Measurements from ENCODE around the gene NXPH4. TPM values are rescaled to one million over a fixed set of nuclear protein-coding genes. Genes with fewer than 3 reads are reported as not detected.

The NXPH4 gene
- total RNA-seq, 1 donor from 2014 or later, result 0.82 TPM

- H3K36me3 Mint-ChIP-seq (ENCODE audit: low read depth), result peaks cover 39% of the 10 kb centered on the region
Observed at GRCh38 chr12:57258977-57259970, 42.7 kb downstream of the NXPH4 start.

DNA sequence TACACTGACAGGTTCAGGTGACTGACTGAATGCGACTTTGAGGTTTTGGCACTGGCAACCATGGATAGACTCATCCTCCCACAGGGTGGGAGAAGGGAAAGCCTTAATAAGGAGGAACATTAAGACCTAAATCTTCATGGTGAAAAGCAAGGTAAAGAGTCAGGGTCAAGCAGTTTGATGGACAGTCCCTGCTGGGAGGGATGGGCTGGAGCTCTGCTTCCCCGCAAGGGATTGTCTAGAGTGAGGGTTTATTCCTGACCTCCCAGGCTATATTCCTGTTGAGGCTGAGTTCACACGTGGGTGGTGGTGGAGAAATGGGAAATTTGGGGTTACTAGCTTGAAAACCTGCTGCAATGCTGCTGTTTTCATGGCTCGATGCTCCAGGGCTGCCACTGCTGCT lies 43.8 kb downstream of the NXPH4 start:
- H3K27ac Mint-ChIP-seq, result no peak overlapping the region
- no peaks in the 10 kb centered on the region for H3K27me3 Mint-ChIP-seq (ENCODE audit: low read depth)
- no peak overlapping the region for H3K4me3 Mint-ChIP-seq (ENCODE audit: low read depth)
- H3K9me3 Mint-ChIP-seq, result no peaks in the 10 kb centered on the region
- H3K36me3 Mint-ChIP-seq (ENCODE audit: low read depth), result peaks cover 37% of the 10 kb centered on the region
- intact Hi-C loops (cut with micrococcal nuclease), result no loop called here
- H3K4me1 Mint-ChIP-seq (ENCODE audit: low read depth), result peaks cover 2% of the 10 kb centered on the region
- DNase-seq (ENCODE audit: low spot score), result no peak

More at GRCh38 chr12:57258977-57259970, 42.7 kb downstream of the NXPH4 start:
- peaks cover 2% of the 10 kb centered on the region for H3K4me1 Mint-ChIP-seq (ENCODE audit: low read depth)
- intact Hi-C loops (cut with micrococcal nuclease), result no loop called here
- H3K27ac Mint-ChIP-seq, result no peak overlapping the region
- no peak overlapping the region for H3K4me3 Mint-ChIP-seq (ENCODE audit: low read depth)
- no peak for DNase-seq (ENCODE audit: low spot score)
- no peaks in the 10 kb centered on the region for H3K9me3 Mint-ChIP-seq
- H3K27me3 Mint-ChIP-seq (ENCODE audit: low read depth), result no peaks in the 10 kb centered on the region

DNA sequence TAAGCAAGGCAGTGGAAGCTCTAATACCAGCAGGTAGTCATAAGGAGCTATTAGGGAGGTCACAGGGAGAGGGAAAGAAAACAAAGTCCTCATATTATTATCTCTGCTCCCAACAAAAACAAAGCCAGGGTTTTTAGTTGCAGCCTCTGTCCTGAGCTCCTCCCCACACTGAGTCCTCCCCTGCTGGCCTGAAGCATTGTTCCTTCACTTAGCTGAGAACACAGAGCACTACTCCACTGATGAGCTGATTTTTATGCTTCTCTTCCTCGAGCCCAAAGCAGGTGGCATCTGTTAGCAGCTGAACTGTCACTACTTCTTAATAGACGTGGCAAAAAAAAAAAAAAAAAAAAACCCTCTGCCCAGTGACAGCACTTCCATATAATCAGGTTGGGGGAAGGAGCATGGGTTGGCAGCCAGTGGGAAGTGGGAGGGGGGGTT lies 44.9 kb downstream of the NXPH4 start:
- H3K36me3 Mint-ChIP-seq (ENCODE audit: low read depth), result peaks cover 30% of the 10 kb centered on the region
- no peaks in the 10 kb centered on the region for H3K9me3 Mint-ChIP-seq
- H3K27ac Mint-ChIP-seq, result no peak overlapping the region
- no peaks in the 10 kb centered on the region for H3K27me3 Mint-ChIP-seq (ENCODE audit: low read depth)
- H3K4me1 Mint-ChIP-seq (ENCODE audit: low read depth), result peaks cover 2% of the 10 kb centered on the region
- no peak overlapping the region for H3K4me3 Mint-ChIP-seq (ENCODE audit: low read depth)
- intact Hi-C loops (cut with micrococcal nuclease), result no loop called here
- DNase-seq (ENCODE audit: low spot score), result no peak

- Mint-ChIP-seq H3K27me3 (ENCODE audit: low read depth) (no peaks in the 10 kb centered on the region), H3K4me3 (ENCODE audit: low read depth) (no peak overlapping the region), H3K36me3 (ENCODE audit: low read depth) (peaks cover 36% of the 10 kb centered on the region), H3K27ac (no peak overlapping the region), H3K4me1 (ENCODE audit: low read depth) (peaks cover 2% of the 10 kb centered on the region), H3K9me3 (no peaks in the 10 kb centered on the region)
- intact Hi-C loops (cut with micrococcal nuclease), result loop anchor here (2.0 kb wide), 1 partner anchor 201 kb away; no protein-coding TSS in a partner anchor
- no peak for DNase-seq (ENCODE audit: low spot score)
Observed at GRCh38 chr12:57262126-57262822, 45.7 kb downstream of the NXPH4 start.

DNA sequence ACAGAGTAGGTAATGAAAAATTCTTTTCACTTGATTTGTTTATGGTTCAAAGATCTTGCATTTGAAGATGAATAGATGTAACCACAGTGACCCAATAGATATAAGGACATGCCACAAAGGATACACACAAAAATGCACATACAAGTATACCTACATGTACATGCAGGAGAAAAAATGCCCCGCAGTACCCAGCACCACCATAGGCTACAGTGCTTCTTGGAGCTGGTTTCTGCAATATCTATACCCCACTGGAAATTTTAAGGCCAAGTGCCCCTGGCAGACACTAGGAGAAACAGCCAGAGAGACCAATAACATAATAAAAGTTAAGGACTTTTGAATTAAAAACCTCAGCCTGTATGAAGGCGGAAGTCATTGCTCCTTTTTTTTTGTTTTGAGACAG lies 46.5 kb downstream of the NXPH4 start:
- H3K36me3 Mint-ChIP-seq (ENCODE audit: low read depth), result peaks cover 39% of the 10 kb centered on the region
- H3K27me3 Mint-ChIP-seq (ENCODE audit: low read depth), result no peaks in the 10 kb centered on the region
- intact Hi-C loops (cut with micrococcal nuclease), result loop anchor here (2.0 kb wide), 1 partner anchor 200 kb away; no protein-coding TSS in a partner anchor
- DNase-seq (ENCODE audit: low spot score), result no peak
- no peak overlapping the region for H3K4me3 Mint-ChIP-seq (ENCODE audit: low read depth)
- H3K27ac Mint-ChIP-seq, result no peak overlapping the region
- no peaks in the 10 kb centered on the region for H3K9me3 Mint-ChIP-seq
- peaks cover 3% of the 10 kb centered on the region for H3K4me1 Mint-ChIP-seq (ENCODE audit: low read depth)

- intact Hi-C loops (cut with micrococcal nuclease), result no loop called here
- Mint-ChIP-seq H3K9me3 (no peaks in the 10 kb centered on the region), H3K27me3 (ENCODE audit: low read depth) (no peaks in the 10 kb centered on the region)
Observed at GRCh38 chr12:57266681-57267080, 50.1 kb downstream of the NXPH4 start.

GRCh38 chr12:57268264-57268663 lies 51.7 kb downstream of the NXPH4 start:
- intact Hi-C loops (cut with micrococcal nuclease), result no loop called here
- Mint-ChIP-seq H3K27me3 (ENCODE audit: low read depth) (no peaks in the 10 kb centered on the region), H3K36me3 (ENCODE audit: low read depth) (peaks cover 53% of the 10 kb centered on the region), H3K4me1 (ENCODE audit: low read depth) (peaks cover 7% of the 10 kb centered on the region), H3K9me3 (no peaks in the 10 kb centered on the region), H3K4me3 (ENCODE audit: low read depth) (no peak overlapping the region), H3K27ac (peak overlapping the region; percentile 54)
- DNase-seq (ENCODE audit: low spot score), result no peak

More at GRCh38 chr12:57266681-57267080, 50.1 kb downstream of the NXPH4 start:
- Mint-ChIP-seq H3K4me3 (ENCODE audit: low read depth) (no peak overlapping the region), H3K27ac (peak overlapping the region; percentile 38), H3K36me3 (ENCODE audit: low read depth) (peaks cover 49% of the 10 kb centered on the region), H3K4me1 (ENCODE audit: low read depth) (peaks cover 7% of the 10 kb centered on the region)
- DNase-seq (ENCODE audit: low spot score), result no peak

DNA sequence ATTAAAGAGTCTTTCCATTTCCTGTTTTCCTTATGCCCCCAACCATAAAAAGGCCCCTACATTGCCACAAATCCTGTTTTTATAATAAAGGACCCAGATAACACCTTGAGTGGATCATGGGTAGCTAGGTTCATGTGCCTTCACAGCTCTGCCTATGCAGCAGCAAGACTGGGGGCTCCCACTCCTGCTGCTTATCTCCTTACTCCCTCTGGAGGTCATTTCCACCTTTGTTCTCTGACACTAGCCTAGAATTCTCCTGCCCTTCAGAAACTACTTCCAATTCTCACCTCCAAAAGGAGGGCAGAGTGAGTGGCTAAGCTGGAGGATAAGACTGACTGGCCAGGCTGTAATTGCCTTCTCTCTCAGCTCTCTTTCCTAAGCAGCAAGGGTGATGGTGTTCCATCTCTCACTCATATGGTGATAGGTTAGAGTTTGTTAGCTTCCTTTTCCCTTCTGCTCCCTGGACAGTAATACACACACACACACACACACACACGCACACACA lies 54.4 kb downstream of the NXPH4 start:
- H3K4me1 Mint-ChIP-seq (ENCODE audit: low read depth), result peaks cover 9% of the 10 kb centered on the region
- H3K9me3 Mint-ChIP-seq, result no peaks in the 10 kb centered on the region
- peaks cover 67% of the 10 kb centered on the region for H3K36me3 Mint-ChIP-seq (ENCODE audit: low read depth)
- no peaks in the 10 kb centered on the region for H3K27me3 Mint-ChIP-seq (ENCODE audit: low read depth)
- H3K4me3 Mint-ChIP-seq (ENCODE audit: low read depth), result no peak overlapping the region
- DNase-seq (ENCODE audit: low spot score), result no peak
- H3K27ac Mint-ChIP-seq, result no peak overlapping the region
- intact Hi-C loops (cut with micrococcal nuclease), result no loop called here

DNA sequence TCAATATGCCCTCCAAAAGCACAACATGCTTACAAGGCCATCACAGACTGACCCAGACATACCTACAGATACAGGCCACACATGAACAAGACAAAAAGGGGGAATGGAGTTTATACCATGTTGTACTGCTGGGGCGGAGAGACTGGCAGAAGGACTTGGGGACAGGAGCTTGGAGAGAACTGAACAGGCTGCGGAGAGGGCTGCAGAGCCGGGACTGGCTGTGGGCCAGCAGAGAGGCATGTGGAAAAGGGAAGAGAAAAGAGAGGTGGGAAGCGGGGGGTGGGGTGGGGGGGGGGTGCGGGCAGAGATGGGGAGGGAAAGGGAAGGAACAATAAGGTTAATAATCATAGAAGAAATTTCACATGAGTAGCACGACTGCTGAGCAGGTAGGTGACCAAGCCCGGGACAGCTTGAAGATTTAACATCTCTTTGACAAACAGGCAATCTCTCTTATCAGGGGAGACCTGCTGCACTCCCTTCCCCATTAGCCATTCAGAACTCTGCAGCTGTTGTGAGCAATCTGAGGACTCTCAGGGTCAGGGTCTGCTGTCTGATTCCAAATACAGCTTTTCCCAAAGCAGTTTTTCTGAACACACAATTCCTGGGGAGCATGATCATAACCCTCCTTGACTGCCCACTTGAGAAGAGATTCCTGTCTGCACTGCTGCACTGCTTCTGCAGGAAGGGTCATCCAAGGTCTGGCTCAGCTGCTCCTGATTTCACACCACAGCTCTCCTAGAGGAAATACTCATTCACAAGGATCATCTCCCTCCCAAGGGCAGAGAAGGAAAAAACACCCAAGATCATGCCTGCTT lies 56.0 kb downstream of the NXPH4 start:
- peaks cover 67% of the 10 kb centered on the region for H3K36me3 Mint-ChIP-seq (ENCODE audit: low read depth)
- peaks cover 9% of the 10 kb centered on the region for H3K4me1 Mint-ChIP-seq (ENCODE audit: low read depth)
- no peaks in the 10 kb centered on the region for H3K9me3 Mint-ChIP-seq
- intact Hi-C loops (cut with micrococcal nuclease), result no loop called here
- DNase-seq (ENCODE audit: low spot score), result no peak
- no peak overlapping the region for H3K27ac Mint-ChIP-seq
- no peak overlapping the region for H3K4me3 Mint-ChIP-seq (ENCODE audit: low read depth)
- no peaks in the 10 kb centered on the region for H3K27me3 Mint-ChIP-seq (ENCODE audit: low read depth)

DNA sequence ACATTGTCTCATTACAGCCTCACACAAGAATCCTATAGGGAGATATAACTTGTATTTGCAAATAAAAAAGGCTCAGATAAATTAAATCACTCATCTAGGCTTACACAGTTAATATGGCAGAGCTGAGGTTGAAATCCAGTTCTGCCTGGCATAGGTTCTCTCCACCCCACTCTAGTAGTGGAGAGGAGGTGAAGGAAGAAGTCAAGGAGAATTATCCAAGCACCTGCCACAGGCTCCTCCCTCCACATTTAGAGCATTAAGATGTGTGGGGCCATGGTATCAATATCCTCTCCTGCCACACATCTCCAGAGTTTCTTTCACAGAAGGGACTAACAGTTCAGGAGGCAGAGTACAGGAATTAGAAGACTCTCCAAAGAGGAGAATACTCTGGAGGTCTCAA lies 56.9 kb downstream of the NXPH4 start:
- intact Hi-C loops (cut with micrococcal nuclease), result no loop called here
- Mint-ChIP-seq H3K4me3 (ENCODE audit: low read depth) (no peak overlapping the region), H3K4me1 (ENCODE audit: low read depth) (peaks cover 6% of the 10 kb centered on the region), H3K27ac (no peak overlapping the region), H3K27me3 (ENCODE audit: low read depth) (no peaks in the 10 kb centered on the region), H3K36me3 (ENCODE audit: low read depth) (peaks cover 67% of the 10 kb centered on the region), H3K9me3 (no peaks in the 10 kb centered on the region)
- no peak for DNase-seq (ENCODE audit: low spot score)

Data from activated T-helper 2 cell treated with anti-CD3 and anti-CD28 coated beads, Interferon-gamma antibody, Interleukin-2, Interleukin-4, amounts not matched to agents 10 μg/mL and 5 μg/mL and 100 μg/mL, durations not matched to agents 14 hours and 24 hours and 36 hours (primary cell).